ENCODE data around the gene RHEB.
A peak's percentile ranks its signal among the peaks of the same experiment; 100 is the strongest.
"Not testable (repeated sequence)": the region's sequence is repeated elsewhere in the genome, so short reads cannot be mapped to it uniquely, and the experiment has no call there.

RHEB gene, protein sequence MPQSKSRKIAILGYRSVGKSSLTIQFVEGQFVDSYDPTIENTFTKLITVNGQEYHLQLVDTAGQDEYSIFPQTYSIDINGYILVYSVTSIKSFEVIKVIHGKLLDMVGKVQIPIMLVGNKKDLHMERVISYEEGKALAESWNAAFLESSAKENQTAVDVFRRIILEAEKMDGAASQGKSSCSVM

GRCh38 chr7:151519765-151520418, at the start of gene RHEB:
Gene RHEB, minus strand, starts transcription at chr7:151519895. Its CDS starts 384 bp downstream, at chr7:151519511.
- peak; percentile 98 for DNase-seq (ENCODE audit: low read depth in 2 of 2, low spot score in 1 of 2)

DNA sequence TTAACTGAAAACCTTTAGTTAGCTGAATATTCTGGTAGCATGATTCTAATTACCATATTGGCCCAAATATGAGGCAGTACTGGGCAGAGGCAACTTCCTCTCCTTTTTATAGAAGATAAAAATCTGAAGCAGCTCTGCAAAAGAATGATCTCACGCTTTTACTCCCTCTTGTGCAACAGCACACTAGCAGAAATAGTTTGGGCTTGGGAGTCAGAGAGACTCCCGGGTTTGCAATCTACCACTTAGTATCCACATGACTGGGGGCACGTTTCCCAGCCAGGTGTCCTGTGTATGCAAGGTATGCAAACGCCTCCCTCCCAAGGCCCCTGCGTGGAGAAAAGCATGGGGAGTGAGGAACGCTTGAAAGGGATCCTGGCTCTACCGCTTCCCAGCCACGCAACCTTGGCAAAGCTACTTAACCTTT, 47.2 kb upstream of the RHEB start:
- no peak for DNase-seq (ENCODE audit: low read depth in 2 of 2, low spot score in 1 of 2)

- no peak for DNase-seq (ENCODE audit: low read depth in 2 of 2, low spot score in 1 of 2)
Measured at GRCh38 chr7:151565541-151565940, 45.8 kb upstream of the RHEB start.

- DNase-seq (ENCODE audit: low read depth in 2 of 2, low spot score in 1 of 2), result no peak
Measured at GRCh38 chr7:151560243-151560642, 40.5 kb upstream of the RHEB start.

GRCh38 chr7:151559557-151560183, 40.0 kb upstream of the RHEB start:
- no peak for DNase-seq (ENCODE audit: low read depth in 2 of 2, low spot score in 1 of 2)

DNA sequence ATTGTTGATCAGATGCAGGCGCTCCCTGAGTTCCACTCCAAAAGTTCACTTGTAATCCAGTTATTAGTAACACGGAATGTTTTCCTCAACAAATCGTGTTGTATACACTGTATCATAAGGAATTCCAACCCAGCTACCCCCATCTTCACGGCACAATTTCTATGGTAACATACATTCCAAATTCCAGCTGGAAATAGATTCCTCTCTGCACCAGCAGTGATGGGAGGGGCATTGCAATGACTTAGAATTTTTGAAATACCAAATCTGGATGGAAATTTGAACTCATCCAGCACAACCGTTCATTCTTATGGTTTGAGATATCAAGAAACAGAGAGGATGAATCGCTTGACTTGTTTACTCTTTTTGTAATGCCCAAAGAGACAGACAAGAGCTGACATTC, 38.9 kb upstream of the RHEB start:
- DNase-seq (ENCODE audit: low read depth in 2 of 2, low spot score in 1 of 2), result no peak

GRCh38 chr7:151556592-151556991, 36.9 kb upstream of the RHEB start:
- no peak for DNase-seq (ENCODE audit: low read depth in 2 of 2, low spot score in 1 of 2)

DNA sequence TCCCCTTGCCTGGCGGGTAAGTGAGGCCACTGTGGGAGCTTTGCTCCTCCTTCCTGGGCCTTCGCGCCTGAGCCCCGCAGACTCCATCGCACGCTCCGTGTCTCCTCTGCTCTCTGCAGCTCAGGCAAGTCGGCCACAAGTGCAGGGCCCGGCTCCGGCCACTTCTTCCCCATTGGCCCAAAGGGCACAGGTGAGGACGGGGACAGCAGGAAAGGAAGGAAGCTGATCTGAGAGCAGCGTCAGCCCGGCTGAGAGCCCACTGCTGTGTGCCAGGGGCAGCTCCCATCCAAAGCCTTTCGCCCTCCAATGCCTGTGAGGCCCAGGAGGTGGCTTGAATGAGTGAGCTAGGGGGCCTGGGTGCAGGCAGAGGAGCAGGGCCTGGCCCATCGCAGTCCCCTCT, 33.7 kb upstream of the RHEB start:
- no peak for DNase-seq (ENCODE audit: low read depth in 2 of 2, low spot score in 1 of 2)

GRCh38 chr7:151552352-151553028, 32.8 kb upstream of the RHEB start:
- no peak for DNase-seq (ENCODE audit: low read depth in 2 of 2, low spot score in 1 of 2)

DNA sequence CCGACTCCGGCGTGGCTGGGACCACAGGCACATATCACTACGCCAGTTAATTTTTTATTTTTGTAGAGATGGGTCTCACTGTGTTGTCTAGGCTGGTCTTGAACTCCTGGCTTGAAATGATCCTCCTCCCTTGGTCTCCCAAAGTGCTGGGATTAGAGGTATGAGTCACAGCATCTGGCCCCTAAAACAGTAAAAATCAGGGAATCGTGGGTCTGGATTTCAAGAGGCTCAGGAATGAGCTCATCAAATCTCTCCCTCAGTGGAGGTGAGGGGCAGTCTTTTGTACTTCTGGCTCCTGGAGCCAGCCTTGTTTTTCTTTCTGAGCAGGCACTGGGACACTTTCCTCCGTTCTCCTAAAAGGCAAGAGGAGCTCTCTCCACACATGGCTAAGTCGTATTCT, 32.1 kb upstream of the RHEB start:
- no peak for DNase-seq (ENCODE audit: low read depth in 2 of 2, low spot score in 1 of 2)

DNA sequence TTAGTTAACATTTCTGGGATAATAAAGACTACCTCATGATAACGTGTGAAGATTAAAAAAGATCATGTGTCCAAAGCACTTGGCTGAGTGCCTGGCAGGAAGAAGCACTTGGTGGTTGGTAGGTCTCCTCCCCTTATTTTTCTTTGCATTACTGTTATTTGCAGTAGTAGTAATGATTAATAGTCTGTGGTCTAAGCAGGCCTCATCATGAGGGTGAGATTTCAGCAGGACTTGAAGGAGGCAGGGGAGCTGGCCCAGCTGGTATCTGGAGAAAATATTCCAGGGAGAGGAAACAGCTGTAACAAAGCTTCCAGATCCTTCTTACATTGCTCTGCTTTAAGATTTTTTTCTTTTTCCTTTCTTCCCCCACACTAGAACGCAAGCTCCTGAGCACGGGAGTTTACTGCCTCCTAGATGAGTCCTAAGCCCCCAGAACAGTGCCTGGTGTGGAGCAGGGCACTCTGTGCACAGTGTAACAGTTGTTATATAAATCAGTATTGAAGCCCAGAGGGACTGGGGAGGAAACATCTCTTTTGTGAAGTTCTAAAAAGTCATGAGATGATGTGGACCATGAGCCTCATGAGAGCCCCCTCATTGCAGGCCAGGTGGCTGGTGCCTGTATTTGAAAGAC, 31.1 kb upstream of the RHEB start:
- no peak for DNase-seq (ENCODE audit: low read depth in 2 of 2, low spot score in 1 of 2)

DNA sequence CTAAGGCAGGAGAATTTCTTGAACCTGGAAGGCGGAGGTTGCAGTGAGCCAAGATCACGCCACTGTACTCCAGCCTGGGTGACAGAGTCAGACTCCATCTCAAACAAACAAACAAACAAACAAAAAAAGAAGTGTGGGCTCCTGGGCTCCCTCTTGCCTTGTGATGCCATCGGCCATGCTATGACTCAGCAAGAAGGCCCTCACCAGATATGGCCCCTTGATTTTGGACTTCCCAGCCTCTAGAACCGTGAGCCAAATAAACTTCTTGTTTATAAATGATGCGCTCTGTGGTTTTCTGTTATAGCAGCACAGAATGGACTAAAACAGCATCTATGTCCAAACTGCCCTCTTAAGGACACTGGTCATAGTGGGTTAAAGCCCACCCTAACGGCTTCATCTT, 29.9 kb upstream of the RHEB start:
- no peak for DNase-seq (ENCODE audit: low read depth in 2 of 2, low spot score in 1 of 2)

- DNase-seq (ENCODE audit: low read depth in 2 of 2, low spot score in 1 of 2), result no peak
Measured at GRCh38 chr7:151549083-151549482, 29.4 kb upstream of the RHEB start.

DNA sequence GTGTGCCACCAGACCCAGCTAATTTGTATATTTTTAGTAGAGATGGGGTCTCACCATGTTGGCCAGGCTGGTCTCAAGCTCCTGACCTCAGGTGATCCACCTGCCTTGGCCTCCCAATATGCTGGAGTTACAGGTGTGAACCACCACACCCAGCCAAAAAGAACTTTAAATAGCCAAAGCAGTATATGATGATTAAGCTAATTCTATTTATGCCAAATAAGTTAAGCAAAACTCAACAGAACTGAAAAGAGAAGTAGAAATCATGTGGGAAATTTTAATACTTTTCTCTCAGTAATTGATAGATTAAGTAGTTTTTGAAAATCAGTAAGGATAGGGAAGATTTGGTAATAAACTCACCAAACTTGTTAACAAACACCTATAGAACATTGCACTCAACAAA, 24.5 kb upstream of the RHEB start:
- no peak for DNase-seq (ENCODE audit: low read depth in 2 of 2, low spot score in 1 of 2)

DNA sequence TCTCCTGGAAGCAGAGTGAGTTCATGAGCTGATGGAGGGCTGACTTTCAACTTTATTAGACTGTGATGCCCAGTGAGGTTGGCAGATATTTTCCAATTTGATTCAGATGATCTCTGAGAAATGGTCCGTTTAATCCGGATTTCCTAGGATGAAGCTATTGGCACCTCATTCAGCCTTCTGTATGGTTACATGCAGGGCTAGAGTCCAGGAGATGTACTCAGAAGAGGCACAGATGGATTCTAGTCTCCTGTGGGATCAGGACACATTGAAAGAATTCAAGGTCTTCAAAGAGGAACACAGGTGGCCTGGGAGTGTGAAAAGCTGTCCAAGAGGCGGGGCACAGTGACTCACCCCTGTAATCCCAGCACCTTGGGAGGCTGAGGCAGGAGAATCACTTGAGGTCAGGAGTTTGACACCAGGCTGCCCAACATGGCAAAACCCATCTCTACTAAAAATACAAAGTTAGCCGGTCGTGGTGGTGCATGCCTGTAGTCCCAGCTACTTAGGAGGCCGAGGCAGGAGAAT, 23.0 kb upstream of the RHEB start:
- no peak for DNase-seq (ENCODE audit: low read depth in 2 of 2, low spot score in 1 of 2)

GRCh38 chr7:151541709-151542499, 22.2 kb upstream of the RHEB start:
- no peak for DNase-seq (ENCODE audit: low read depth in 2 of 2, low spot score in 1 of 2)

DNA sequence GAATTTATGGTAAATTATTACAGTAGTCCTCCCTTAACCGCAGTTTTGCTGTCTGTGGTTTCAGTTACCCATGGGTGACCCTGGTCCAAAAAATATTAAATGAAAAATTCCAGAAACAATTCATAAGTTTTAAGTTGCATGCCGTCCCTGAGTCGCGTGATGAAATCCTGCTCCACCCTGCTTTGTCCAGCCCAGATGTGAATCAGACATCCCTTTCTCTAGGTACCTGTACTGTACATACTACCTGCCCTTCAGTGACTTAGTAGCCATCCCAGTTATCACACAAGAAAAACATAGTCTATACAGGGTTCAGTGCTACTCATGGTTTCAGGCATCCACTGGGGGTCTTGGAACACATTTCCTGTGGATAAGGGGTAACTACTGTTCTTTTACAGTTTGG, 20.5 kb upstream of the RHEB start:
- DNase-seq (ENCODE audit: low read depth in 2 of 2, low spot score in 1 of 2), result no peak

DNA sequence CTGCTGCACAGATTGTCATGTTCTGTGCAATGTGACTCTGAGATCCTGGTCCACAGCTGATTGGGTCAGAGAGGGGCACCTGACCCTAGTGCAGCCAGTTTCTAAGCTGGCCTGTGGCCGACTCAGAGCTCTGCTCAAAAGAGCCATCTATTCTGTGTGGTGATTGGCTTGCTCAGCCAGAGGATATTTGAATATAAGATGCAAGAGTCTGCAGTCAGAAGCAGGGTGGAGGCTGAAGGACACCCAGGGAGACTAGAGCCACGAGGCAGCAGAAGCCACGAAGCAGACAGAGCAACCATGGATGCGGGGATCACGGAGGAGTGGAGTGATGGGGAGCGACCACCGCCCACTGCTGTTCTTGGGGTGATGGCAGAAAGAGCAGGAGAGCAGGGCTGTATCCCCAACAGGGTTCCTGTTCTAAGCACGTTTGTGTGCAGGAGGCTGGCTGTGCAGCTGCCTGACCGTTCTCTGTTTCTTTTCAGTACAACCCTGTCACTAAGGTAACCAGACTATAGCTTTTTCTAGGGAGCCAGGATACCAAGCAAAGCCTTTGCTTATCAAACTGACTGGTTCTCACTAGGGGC, 19.5 kb upstream of the RHEB start:
- no peak for DNase-seq (ENCODE audit: low read depth in 2 of 2, low spot score in 1 of 2)

- no peak for DNase-seq (ENCODE audit: low read depth in 2 of 2, low spot score in 1 of 2)
Measured at GRCh38 chr7:151537818-151538561, 18.3 kb upstream of the RHEB start.

GRCh38 chr7:151536178-151536577, 16.5 kb upstream of the RHEB start:
- DNase-seq (ENCODE audit: low read depth in 2 of 2, low spot score in 1 of 2), result not testable (repeated sequence)

All from stimulated activated CD8-positive, alpha-beta memory T cell treated with anti-CD3 and anti-CD28 coated beads, Interleukin-4, amount 100 ng/mL, for 4 hours (primary cell).